Tibial nerve (tissue), 4 donors: ENCODE measurements around the gene CFHR5.

Experiments used
- CTCF ChIP-seq, 5 experiments: fragments of 200-600 bp in 3 of 5; fragments of 450-650 bp in 2 of 5; sonication (generic) in 3 of 5; IDR thresholded peaks; one replicate each; pipeline ENCODE4 v1.5.1; 2016 to 2019; ENCODE audit warnings: antibody characterized with exemption in 5 of 5, mild to moderate bottlenecking in 3 of 5, moderate library complexity in 2 of 5
- EP300 ChIP-seq, 2 donors: sonication (generic); formaldehyde crosslinking; IDR thresholded peaks; one replicate each; pipeline ENCODE4 v1.6.1; 2017; ENCODE audit warnings: antibody characterized with exemption in 2 of 2, mild to moderate bottlenecking in 1 of 2
- POLR2A ChIP-seq, 2 donors: fragments of 450-650 bp; IDR thresholded peaks; one replicate each; pipeline ENCODE4 v1.6.1; 2017; ENCODE audit warnings: antibody characterized with exemption in 2 of 2, mild to moderate bottlenecking in 2 of 2, moderate library complexity in 2 of 2

- TF ChIP-seq POLR2A (IDR thresholded peaks at IDR 0.05) (no peak), CTCF (IDR thresholded peaks at IDR 0.05) (no peak), EP300 (IDR thresholded peaks at IDR 0.05) (no peak)
These were observed 35.9 kb downstream of the CFHR5 start for GRCh38 chr1:197013234-197013633.
